ENCODE data around the gene UNC93A. TPM values are rescaled to one million over a fixed set of nuclear protein-coding genes. Genes with fewer than 3 reads are reported as not detected.
"Not testable (repeated sequence)": the region's sequence is repeated elsewhere in the genome, so short reads cannot be mapped to it uniquely, and the experiment has no call there.

Gene UNC93A
- total RNA-seq, 1 experiment from 2014 or later: not detected

- DNase-seq (ENCODE audit: low read depth): not testable (repeated sequence)
Observed at GRCh38 chr6:167309355-167310192, 18.5 kb downstream of the UNC93A start.

GRCh38 chr6:167311286-167311685, 20.2 kb downstream of the UNC93A start:
- no peak for DNase-seq (ENCODE audit: low read depth)

GRCh38 chr6:167311691-167312090, 20.6 kb downstream of the UNC93A start:
- DNase-seq (ENCODE audit: low read depth): not testable (repeated sequence)

GRCh38 chr6:167314180-167314821, 23.2 kb downstream of the UNC93A start:
- no peak for DNase-seq (ENCODE audit: low read depth)

- no peak for DNase-seq (ENCODE audit: low read depth)
Observed at GRCh38 chr6:167317172-167317571, 26.1 kb downstream of the UNC93A start.

- DNase-seq (ENCODE audit: low read depth): not testable (repeated sequence)
Observed at GRCh38 chr6:167318354-167318753, 27.2 kb downstream of the UNC93A start.

- DNase-seq (ENCODE audit: low read depth): not testable (repeated sequence)
Observed at GRCh38 chr6:167318856-167319255, 27.7 kb downstream of the UNC93A start.

- DNase-seq (ENCODE audit: low read depth): not testable (repeated sequence)
Observed at GRCh38 chr6:167319856-167320753, 29.0 kb downstream of the UNC93A start.

- not testable (repeated sequence) for DNase-seq (ENCODE audit: low read depth)
Observed at GRCh38 chr6:167320754-167321056, 29.6 kb downstream of the UNC93A start.

GRCh38 chr6:167321185-167321584, 30.1 kb downstream of the UNC93A start:
- not testable (repeated sequence) for DNase-seq (ENCODE audit: low read depth)

GRCh38 chr6:167323111-167323510, 32.0 kb downstream of the UNC93A start:
- no peak for DNase-seq (ENCODE audit: low read depth)

GRCh38 chr6:167324111-167324510, 33.0 kb downstream of the UNC93A start:
- DNase-seq (ENCODE audit: low read depth): no peak

- no peak for DNase-seq (ENCODE audit: low read depth)
Observed at GRCh38 chr6:167325766-167326165, 34.7 kb downstream of the UNC93A start.

GRCh38 chr6:167327391-167327790, 36.3 kb downstream of the UNC93A start:
- DNase-seq (ENCODE audit: low read depth): no peak

- DNase-seq (ENCODE audit: low read depth): no peak
Observed at GRCh38 chr6:167328086-167328485, 37.0 kb downstream of the UNC93A start.

GRCh38 chr6:167329014-167329413, 37.9 kb downstream of the UNC93A start:
- no peak for DNase-seq (ENCODE audit: low read depth)

- DNase-seq (ENCODE audit: low read depth): no peak
Observed at GRCh38 chr6:167330750-167331149, 39.6 kb downstream of the UNC93A start.

GRCh38 chr6:167331565-167331964, 40.5 kb downstream of the UNC93A start:
- DNase-seq (ENCODE audit: low read depth): peak; percentile 15

GRCh38 chr6:167336844-167337630, 45.9 kb downstream of the UNC93A start:
- DNase-seq (ENCODE audit: low read depth): peak; percentile 62

GRCh38 chr6:167337675-167338449, 46.7 kb downstream of the UNC93A start:
- no peak for DNase-seq (ENCODE audit: low read depth)

Data from Daoy (cell line).